GM19324 (cell line): ENCODE data around the gene RYK.
"Not testable (repeated sequence)": the region's sequence is repeated elsewhere in the genome, so short reads cannot be mapped to it uniquely, and the experiment has no call there.

ENCODE experiments used
- ATAC-seq: cut with Tn5 transposase; IDR thresholded peaks from one replicate; pipeline ENCODE4 v1.9.1; 2021; ENCODE audit warnings: mild to moderate bottlenecking, moderate library complexity; ENCODE audit not compliant: unreplicated experiment, low FRiP score

The RYK gene

GRCh38 chr3:134224796-134225156 is 25.9 kb downstream of the RYK start:
- not testable (repeated sequence) for ATAC-seq

- no peak for ATAC-seq
These were observed 27.8 kb downstream of the RYK start for GRCh38 chr3:134222835-134223234.

GRCh38 chr3:134216851-134217250 is 33.8 kb downstream of the RYK start:
- ATAC-seq: no peak

GRCh38 chr3:134216191-134216764 is 34.4 kb downstream of the RYK start:
- ATAC-seq: no peak

GRCh38 chr3:134214239-134214638 is 36.4 kb downstream of the RYK start:
- no peak for ATAC-seq

DNA sequence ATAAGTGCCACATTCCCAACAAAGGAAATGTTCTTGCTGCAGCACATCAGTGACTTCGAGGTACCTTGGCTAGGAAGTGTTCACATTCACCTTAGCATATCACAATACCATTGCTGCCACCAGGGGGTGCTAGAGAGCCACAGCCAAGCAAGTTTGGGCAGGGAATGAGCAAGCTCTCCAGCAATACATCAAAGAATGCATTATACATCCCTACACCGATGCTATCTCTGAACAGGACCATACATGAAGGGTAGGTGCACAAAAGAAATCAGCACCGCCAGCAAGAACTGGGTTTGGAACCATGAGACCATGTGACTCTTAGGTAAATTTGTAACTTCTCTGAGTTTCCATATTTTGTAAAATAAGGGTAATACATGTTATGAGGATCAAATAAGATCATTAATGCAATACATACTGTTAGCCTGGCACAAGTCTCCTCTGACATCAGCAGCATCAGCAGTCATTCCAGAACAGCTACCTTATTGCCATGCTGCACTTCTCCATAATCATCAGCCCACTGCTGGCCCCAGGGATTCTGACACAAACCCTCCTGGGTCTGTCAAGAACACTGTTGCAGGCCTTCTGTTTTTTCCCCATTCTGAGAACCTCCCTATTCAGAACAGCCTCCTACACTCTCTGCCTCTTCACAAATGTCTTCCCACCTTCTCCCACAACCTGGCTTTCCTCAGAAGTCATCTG is 37.5 kb downstream of the RYK start:
- no peak for ATAC-seq

DNA sequence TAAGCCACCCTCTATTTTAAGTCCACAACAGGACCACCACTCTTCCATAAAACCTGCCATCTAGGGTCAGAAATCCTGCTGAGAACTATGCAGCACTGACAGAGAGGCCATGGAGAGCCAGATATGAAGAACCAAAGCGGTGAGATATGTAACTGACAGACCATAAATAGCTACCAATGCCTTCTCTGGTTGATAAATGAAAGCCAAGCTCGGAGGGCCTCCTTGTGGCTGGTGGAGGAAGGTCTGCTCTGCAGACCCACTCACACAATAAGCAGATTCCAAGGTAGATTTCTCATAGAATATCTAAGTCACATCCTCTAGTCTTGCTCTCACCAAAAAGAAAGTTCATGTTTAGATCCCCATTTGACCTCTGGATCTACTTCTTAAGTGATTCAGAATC is 38.9 kb downstream of the RYK start:
- peak; percentile 68 for ATAC-seq

DNA sequence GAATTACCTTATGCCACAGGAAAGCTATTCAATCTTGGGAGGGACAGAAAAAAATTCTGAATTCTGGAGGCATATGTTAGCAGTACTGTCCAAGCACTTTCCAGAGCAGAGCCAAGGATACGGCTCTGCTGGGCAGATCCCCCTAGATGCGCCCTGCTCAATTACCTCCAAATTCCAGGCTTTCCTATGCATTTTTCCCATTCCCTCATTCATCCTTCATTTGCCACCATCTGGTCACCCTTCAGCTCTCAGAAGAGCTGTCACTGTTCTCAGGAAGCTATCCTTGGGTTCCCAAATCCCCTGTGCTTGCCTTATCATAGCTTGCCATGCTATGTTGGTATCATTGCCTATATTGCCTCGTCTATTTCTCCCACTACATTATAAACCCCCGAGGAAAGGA is 45.2 kb downstream of the RYK start:
- ATAC-seq: no peak

DNA sequence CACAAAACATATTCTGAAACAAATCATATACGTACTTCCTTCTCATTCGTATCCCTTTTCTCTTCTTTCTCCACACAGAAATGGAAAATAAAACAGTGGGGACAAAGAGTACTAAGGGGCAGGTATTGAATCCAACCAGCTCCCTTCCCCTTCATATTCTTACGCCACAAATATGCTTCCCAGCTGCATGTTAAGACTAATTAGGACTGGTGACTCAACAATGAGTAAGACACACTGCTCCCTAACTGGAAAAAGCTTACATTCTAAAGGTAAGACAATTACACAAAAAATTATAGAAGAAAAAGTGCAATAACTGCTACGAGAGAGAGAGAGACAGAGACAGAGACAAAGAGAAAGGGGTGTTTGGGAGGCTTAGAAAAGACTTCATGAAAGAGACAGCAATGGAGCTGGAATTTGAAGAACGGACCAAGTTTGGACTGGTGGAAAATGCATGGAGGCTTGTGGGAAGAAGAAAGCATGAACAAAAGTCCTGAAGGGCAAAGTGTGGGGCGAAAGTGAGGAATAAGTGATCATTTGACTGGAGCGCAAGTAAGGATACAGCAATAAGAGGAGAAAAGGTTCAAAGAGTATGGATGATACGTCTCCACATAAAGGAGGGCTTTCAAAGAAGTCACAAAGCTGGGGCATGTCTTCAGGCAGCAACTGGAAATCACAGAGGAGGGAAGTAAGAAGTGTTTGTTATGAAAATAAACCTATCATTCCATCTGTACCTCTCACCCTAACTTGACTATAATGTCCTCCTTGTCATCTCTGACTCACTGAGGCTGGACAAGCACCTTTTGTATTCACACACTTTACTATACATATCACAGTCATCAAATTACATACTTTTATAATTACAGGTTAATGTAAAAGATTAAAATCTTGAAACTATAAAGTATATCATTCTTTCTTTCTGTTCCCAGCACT is 49.2 kb downstream of the RYK start:
- ATAC-seq: no peak

DNA sequence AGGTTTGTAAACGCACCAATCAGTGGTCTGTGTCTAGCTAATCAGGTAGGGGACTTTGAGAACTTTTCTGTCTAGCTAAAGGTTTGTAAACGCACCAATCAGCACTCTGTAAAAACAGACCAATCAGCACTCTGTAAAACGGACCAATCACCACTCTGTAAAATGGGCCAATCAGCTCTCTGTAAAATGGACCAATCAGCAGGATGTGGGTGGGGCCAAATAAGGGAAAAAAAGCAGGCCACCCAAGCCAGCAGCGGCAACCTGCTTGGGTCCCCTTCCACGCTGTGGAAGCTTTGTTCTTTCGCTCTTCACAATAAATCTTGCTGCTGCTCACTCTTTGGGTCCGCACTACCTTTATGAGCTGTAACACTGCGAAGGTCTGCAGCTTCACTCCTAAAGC is 50.8 kb downstream of the RYK start:
- ATAC-seq: not testable (repeated sequence)

GRCh38 chr3:134199240-134199639 is 51.4 kb downstream of the RYK start:
- ATAC-seq: no peak

DNA sequence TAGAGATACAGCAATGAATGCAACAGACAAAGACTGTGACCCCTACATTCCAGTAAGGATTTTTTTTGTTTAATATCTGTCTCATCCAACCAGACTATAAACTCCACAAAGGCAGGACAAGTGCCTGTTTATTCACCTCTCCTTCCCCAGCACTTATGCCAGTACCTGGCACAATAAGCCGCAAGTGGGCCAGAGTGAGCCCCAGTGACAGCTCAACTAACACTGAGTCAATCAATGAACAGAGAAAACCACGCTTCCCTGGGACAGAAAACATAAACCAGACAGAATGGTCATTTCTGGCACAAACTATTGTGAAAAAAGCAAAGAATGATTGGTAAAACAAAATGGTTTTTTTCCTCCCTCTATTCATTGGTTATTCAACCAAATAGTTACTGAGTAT is 52.2 kb downstream of the RYK start:
- no peak for ATAC-seq

- ATAC-seq: no peak
These were observed 52.9 kb downstream of the RYK start for GRCh38 chr3:134197681-134198261.

GRCh38 chr3:134194247-134194646 is 56.4 kb downstream of the RYK start:
- ATAC-seq: no peak

GRCh38 chr3:134190250-134190649 is 60.4 kb downstream of the RYK start:
- ATAC-seq: no peak

DNA sequence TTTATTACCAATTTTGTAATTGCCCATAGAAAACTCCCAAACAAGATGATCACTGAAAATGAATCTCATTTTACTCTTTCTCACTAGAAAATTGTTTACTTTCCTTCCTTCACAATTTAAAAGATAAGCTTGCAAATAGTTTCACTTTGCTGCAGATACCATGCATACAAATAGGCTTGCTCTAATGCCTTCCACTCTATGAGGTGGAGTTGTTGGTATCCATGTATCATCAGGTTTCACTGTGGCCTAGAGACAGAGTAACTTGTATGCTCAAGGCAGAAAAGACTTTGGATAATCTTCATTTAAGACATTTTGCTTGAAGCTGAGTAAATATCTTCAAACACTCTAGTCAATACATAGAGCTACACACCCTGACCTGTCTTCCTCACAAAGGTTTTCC is 60.8 kb downstream of the RYK start:
- ATAC-seq: no peak

DNA sequence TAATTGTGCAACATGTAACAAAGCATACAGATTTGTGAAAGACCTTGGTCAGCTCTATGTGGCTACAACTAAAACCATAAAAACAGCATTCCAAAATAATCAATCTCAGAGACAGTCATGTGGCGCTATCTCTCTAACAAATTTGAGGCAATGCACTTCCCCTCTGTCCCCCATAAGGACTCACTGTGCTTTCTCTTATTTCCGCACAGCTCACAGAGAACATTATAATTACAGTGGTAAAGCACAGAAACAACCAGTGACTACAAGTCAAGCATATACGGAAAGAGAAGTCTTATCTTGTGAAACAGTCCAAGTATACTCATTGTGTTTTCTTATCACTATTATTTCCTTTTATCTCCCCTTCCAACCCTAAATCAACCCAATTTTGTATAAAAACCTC is 64.3 kb downstream of the RYK start:
- ATAC-seq: no peak

DNA sequence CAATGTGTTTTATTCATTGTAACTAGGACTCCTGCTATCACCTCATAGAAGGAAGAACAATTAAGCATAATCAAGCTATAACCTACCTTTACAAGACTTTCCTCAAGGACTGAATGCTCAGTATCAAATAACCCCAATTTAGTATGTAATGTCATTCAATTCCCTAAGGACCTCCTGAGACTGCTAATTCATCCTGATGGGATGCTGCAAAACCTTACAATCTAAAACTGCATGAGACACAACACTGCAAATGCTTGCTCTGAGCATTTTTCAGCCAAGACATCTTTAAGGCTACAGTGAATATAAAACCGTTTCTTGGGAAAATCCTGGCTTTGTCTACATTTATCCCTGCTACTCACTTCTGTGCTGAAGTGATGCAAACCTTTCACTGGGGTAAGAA is 69.9 kb downstream of the RYK start:
- ATAC-seq: no peak

GRCh38 chr3:134179508-134179907 is 71.2 kb downstream of the RYK start:
- ATAC-seq: no peak

DNA sequence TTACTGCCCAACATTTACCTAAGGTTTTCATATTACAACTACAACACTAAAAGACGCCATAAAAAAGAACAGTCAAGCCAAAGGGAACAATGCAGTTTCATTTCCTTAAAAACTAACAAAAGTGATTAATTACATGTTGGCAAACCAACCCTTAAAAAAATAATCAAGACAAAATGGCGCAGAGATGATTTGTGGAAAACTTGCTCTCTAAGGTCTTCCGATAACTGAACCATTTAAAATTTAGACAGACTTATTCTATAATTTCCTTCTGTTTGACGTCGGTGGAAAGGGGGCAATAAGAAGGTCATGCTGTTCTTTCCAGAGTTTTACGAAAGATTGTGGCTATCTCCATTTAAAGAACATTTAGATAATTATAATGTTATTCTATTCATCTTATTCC is 87.6 kb downstream of the RYK start:
- ATAC-seq: no peak

DNA sequence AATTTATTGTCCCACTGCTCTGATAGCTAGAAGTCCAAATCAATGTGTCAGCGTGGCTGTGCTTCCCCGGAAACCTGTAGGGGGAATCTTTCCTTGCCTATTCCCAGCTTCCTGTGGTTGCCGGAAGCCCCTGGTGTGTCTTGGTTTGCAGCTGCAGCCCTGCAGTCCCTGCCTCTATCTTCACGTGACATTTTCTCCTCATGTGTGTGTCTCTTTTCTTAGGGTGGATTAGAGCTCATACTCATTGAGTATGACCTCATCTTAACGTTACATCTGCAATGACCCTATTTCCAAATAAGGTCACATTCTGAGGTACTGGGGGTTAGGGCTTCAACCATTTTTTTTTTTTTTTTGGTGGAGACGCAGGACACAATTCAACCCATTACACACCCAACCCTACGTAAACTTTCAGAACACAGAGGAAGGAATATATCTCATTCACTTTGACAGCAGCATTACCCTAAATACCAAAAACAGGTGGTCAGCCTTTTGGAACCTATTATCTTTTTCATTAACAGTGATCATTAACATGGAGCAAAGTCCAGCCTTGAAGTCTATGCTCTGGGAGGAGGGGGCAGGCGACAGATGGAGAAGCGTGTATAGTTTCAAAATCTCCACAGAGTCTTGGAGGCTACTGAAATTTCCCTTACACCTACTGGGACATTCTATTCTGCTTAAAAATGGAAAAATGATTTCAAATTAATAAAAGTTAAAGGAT is 88.6 kb downstream of the RYK start:
- no peak for ATAC-seq
